Measurements from ENCODE around the gene WIPI1.

GRCh38 chr17:68384471-68384870, 72.8 kb downstream of the WIPI1 start:
- TF ChIP-seq POLR2A (IDR thresholded peaks at IDR 0.05; ENCODE audit: low read depth) = no peak
- no peak for TF ChIP-seq CTCF (IDR thresholded peaks at IDR 0.05)
